HEK293 (cell line): ENCODE measurements around the gene LCN10.

Experiments
- CTCF ChIA-PET: fragments of 350-600 bp; formaldehyde crosslinking; extraction: SDS; loops from one replicate; lab custom pipeline; 2021; ENCODE audit warnings: antibody characterized with exemption; lab: Yijun Ruan, JAX
- POLR2A ChIA-PET: fragments of 300-600 bp; formaldehyde crosslinking; extraction: SDS; loops from one replicate; lab custom pipeline; 2020; ENCODE audit warnings: antibody characterized with exemption, inconsistent platforms; lab: Yijun Ruan, JAX
- H3K27ac ChIP-seq: fragments of 200-500 bp; sonication (Bioruptor generic); 2 replicates; pipeline ENCODE4 v1.5.1; 2014; ENCODE audit warnings: low read depth, low read length, control low read depth, inconsistent platforms; ENCODE audit errors: extremely low read depth
- H3K36me3 ChIP-seq, 2 experiments: fragments of 200-500 bp in 1 of 2; sonication (Bioruptor generic) in 1 of 2; 1 replicate in 1 of 2; 2 replicates in 1 of 2; pipeline ENCODE4 v1.5.1; 2014 to 2017; ENCODE audit warnings: inconsistent platforms in 2 of 2, low read length in 2 of 2; ENCODE audit not compliant: control insufficient read depth in 2 of 2, insufficient read depth in 1 of 2
- H3K4me1 ChIP-seq: fragments of 200-500 bp; sonication (Bioruptor generic); 2 replicates; pipeline ENCODE4 v1.5.1; 2014; ENCODE audit warnings: mild to moderate bottlenecking, low read length, inconsistent platforms; ENCODE audit not compliant: control insufficient read depth, insufficient read depth
- H3K4me3 ChIP-seq: 2 replicates; pipeline ENCODE4 v1.5.1; 2011; ENCODE audit warnings: low read depth, mild to moderate bottlenecking, control low read depth, low read length, moderate library complexity
- H3K9me3 ChIP-seq: fragments of 200-500 bp; sonication (Bioruptor generic); 2 replicates; pipeline ENCODE4 v1.5.1; 2014; ENCODE audit warnings: low read depth, low read length, inconsistent platforms; ENCODE audit not compliant: control insufficient read depth, insufficient read depth
- FEZF1 ChIP-seq: fragments of 450-650 bp; formaldehyde crosslinking; IDR thresholded peaks from 2 replicates; pipeline ENCODE4 v1.5.1; 2016; ENCODE audit warnings: missing biosample characterization, missing genetic modification characterization
- KLF7 ChIP-seq: fragments of 450-650 bp; formaldehyde crosslinking; IDR thresholded peaks from 2 replicates; pipeline ENCODE4 v1.5.1; 2016; ENCODE audit warnings: missing biosample characterization, missing genetic modification characterization, borderline replicate concordance
- PRDM6 ChIP-seq: fragments of 450-650 bp; formaldehyde crosslinking; IDR thresholded peaks from 2 replicates; pipeline ENCODE4 v1.5.1; 2017; ENCODE audit warnings: missing biosample characterization, missing genetic modification characterization
- REST ChIP-seq: fragments of 450-650 bp; formaldehyde crosslinking; IDR thresholded peaks from 2 replicates; pipeline ENCODE4 v1.5.1; 2016; ENCODE audit warnings: missing biosample characterization, missing genetic modification characterization
- SCRT2 ChIP-seq: fragments of 450-650 bp; formaldehyde crosslinking; IDR thresholded peaks from 2 replicates; pipeline ENCODE4 v1.5.1; 2016; ENCODE audit warnings: missing biosample characterization, missing genetic modification characterization
- SETDB1 ChIP-seq: IDR thresholded peaks from one replicate; pipeline ENCODE4 v1.6.1; 2017; ENCODE audit warnings: mild to moderate bottlenecking, low read length, moderate library complexity, mixed read lengths; ENCODE audit not compliant: insufficient read length
- ZBTB17 ChIP-seq: fragments of 450-650 bp; formaldehyde crosslinking; IDR thresholded peaks from 2 replicates; pipeline ENCODE4 v1.5.1; 2016; ENCODE audit warnings: missing biosample characterization, missing genetic modification characterization
- ZEB2 ChIP-seq: fragments of 450-650 bp; formaldehyde crosslinking; IDR thresholded peaks from 2 replicates; pipeline ENCODE4 v1.5.1; 2016; ENCODE audit warnings: missing biosample characterization, missing genetic modification characterization
- ZNF114 ChIP-seq: fragments of 450-650 bp; formaldehyde crosslinking; IDR thresholded peaks from 2 replicates; pipeline ENCODE4 v1.5.0; 2017; ENCODE audit warnings: missing biosample characterization, missing genetic modification characterization
- ZNF155 ChIP-seq: fragments of 450-650 bp; formaldehyde crosslinking; IDR thresholded peaks from 2 replicates; pipeline ENCODE4 v1.5.1; 2016; ENCODE audit warnings: missing biosample characterization, missing genetic modification characterization
- ZNF221 ChIP-seq: fragments of 450-650 bp; formaldehyde crosslinking; IDR thresholded peaks from 2 replicates; pipeline ENCODE4 v1.5.1; 2017; ENCODE audit warnings: missing biosample characterization, missing genetic modification characterization, borderline replicate concordance
- ZNF23 ChIP-seq: fragments of 450-650 bp; formaldehyde crosslinking; IDR thresholded peaks from 2 replicates; pipeline ENCODE4 v1.5.1; 2016; ENCODE audit warnings: missing biosample characterization, missing genetic modification characterization, borderline replicate concordance
- ZNF292 ChIP-seq: fragments of 450-650 bp; formaldehyde crosslinking; IDR thresholded peaks from 2 replicates; pipeline ENCODE4 v1.5.1; 2016; ENCODE audit warnings: low read depth, missing biosample characterization, missing genetic modification characterization, borderline replicate concordance
- ZNF37A ChIP-seq: fragments of 450-650 bp; IDR thresholded peaks from 2 replicates; pipeline ENCODE4 v1.5.1; 2018; ENCODE audit warnings: missing biosample characterization, missing genetic modification characterization
- ZNF398 ChIP-seq: fragments of 450-650 bp; formaldehyde crosslinking; IDR thresholded peaks from 2 replicates; pipeline ENCODE4 v1.5.1; 2017; ENCODE audit warnings: missing biosample characterization, missing genetic modification characterization
- ZNF416 ChIP-seq: fragments of 450-650 bp; formaldehyde crosslinking; IDR thresholded peaks from 2 replicates; pipeline ENCODE4 v1.5.1; 2016; ENCODE audit warnings: missing biosample characterization, missing genetic modification characterization
- ZNF596 ChIP-seq: fragments of 450-650 bp; IDR thresholded peaks from 2 replicates; pipeline ENCODE4 v1.5.0; 2018; ENCODE audit warnings: missing biosample characterization, mild to moderate bottlenecking, missing genetic modification characterization, moderate library complexity
- ZNF600 ChIP-seq: fragments of 450-650 bp; formaldehyde crosslinking; IDR thresholded peaks from 2 replicates; pipeline ENCODE4 v1.5.1; 2016; ENCODE audit warnings: missing biosample characterization, missing genetic modification characterization
- ZNF645 ChIP-seq: fragments of 450-650 bp; formaldehyde crosslinking; IDR thresholded peaks from 2 replicates; pipeline ENCODE4; 2016; ENCODE audit warnings: missing biosample characterization, missing genetic modification characterization
- ZNF664 ChIP-seq: fragments of 450-650 bp; formaldehyde crosslinking; IDR thresholded peaks from 2 replicates; pipeline ENCODE4 v1.5.1; 2016; ENCODE audit warnings: missing biosample characterization, missing genetic modification characterization
- ZNF677 ChIP-seq: fragments of 450-650 bp; IDR thresholded peaks from 2 replicates; pipeline ENCODE4 v1.5.0; 2018; ENCODE audit warnings: missing biosample characterization, mild to moderate bottlenecking, missing genetic modification characterization, moderate library complexity
- ZNF776 ChIP-seq: fragments of 450-650 bp; formaldehyde crosslinking; IDR thresholded peaks from 2 replicates; pipeline ENCODE4 v1.5.0; 2017; ENCODE audit warnings: missing biosample characterization, missing genetic modification characterization, borderline replicate concordance
- TF ChIP-seq, protein P1 (sequence below): fragments of 450-650 bp; formaldehyde crosslinking; IDR thresholded peaks from 2 replicates; pipeline ENCODE4 v1.5.1; 2016; ENCODE audit warnings: missing biosample characterization, missing genetic modification characterization
- TF ChIP-seq, protein P2 (sequence below): fragments of 450-650 bp; IDR thresholded peaks from 2 replicates; pipeline ENCODE4 v1.5.1; 2018; ENCODE audit warnings: missing biosample characterization, missing genetic modification characterization

The LCN10 gene

GRCh38 chr9:136723362-136723976, 19.3 kb downstream of the LCN10 start:
- peaks cover 0 to 67% of the 10 kb centered on the region in 2 experiments; a peak in 2 of 3 replicates for H3K36me3 ChIP-seq
- H3K27ac ChIP-seq = no peak overlapping the region
- ChIA-PET POLR2A (interaction anchor here (3.8 kb wide), 1 partner anchor 10 kb away, joined by 25 read pairs; the partner anchor contains the start of gene DIPK1B), CTCF (interaction anchor here (0.6 to 0.9 kb wide), 3 partner anchors 9 to 55 kb away, joined by 3 to 4 read pairs (median 4); no protein-coding TSS in a partner anchor)
- no peaks in the 10 kb centered on the region for H3K9me3 ChIP-seq
- no peaks in the 10 kb centered on the region; the same call in 1 of the 2 replicates for H3K4me1 ChIP-seq
- no peak overlapping the region for H3K4me3 ChIP-seq
- TF ChIP-seq PRDM6 (tag by site-specific recombination) (no peak), ZNF155 (tag by site-specific recombination) (no peak), ZNF664 (tag by site-specific recombination) (no peak), KLF7 (tag by site-specific recombination) (no peak), ZNF776 (tag by site-specific recombination) (no peak), ZNF645 (tag by site-specific recombination) (no peak), ZBTB17 (0 out of 2 replicates have a peak, but pooled peaks have one; percentile 21), ZNF37A (no peak), ZNF677 (tag by site-specific recombination) (no peak), ZNF221 (tag by site-specific recombination) (no peak), ZNF416 (tag by site-specific recombination) (no peak), SCRT2 (tag by site-specific recombination) (peak; percentile 69), SETDB1 (no peak), ZNF600 (0 out of 2 replicates have a peak, but pooled peaks have one; percentile 56), FEZF1 (tag by site-specific recombination) (no peak), ZEB2 (tag by site-specific recombination) (peak; percentile 35; the same call in 1 of the 2 replicates), ZNF596 (tag by site-specific recombination) (no peak), ZNF114 (tag by site-specific recombination) (no peak), ZNF398 (tag by site-specific recombination) (no peak), ZNF23 (tag by site-specific recombination) (no peak), ZNF292 (tag by site-specific recombination) (no peak), REST (tag by site-specific recombination) (no peak)
- TF ChIP-seq, protein P1, sequence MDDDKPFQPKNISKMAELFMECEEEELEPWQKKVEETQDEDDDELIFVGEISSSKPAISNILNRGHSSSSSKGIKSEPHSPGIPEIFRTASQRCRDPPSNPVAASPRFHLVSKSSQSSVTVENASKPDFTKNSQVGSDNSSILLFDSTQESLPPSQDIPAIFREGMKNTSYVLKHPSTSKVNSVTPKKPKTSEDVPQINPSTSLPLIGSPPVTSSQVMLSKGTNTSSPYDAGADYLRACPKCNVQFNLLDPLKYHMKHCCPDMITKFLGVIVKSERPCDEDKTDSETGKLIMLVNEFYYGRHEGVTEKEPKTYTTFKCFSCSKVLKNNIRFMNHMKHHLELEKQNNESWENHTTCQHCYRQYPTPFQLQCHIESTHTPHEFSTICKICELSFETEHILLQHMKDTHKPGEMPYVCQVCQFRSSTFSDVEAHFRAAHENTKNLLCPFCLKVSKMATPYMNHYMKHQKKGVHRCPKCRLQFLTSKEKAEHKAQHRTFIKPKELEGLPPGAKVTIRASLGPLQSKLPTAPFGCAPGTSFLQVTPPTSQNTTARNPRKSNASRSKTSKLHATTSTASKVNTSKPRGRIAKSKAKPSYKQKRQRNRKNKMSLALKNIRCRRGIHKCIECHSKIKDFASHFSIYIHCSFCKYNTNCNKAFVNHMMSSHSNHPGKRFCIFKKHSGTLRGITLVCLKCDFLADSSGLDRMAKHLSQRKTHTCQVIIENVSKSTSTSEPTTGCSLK (tag by site-specific recombination) = no peak
- TF ChIP-seq, protein P2, sequence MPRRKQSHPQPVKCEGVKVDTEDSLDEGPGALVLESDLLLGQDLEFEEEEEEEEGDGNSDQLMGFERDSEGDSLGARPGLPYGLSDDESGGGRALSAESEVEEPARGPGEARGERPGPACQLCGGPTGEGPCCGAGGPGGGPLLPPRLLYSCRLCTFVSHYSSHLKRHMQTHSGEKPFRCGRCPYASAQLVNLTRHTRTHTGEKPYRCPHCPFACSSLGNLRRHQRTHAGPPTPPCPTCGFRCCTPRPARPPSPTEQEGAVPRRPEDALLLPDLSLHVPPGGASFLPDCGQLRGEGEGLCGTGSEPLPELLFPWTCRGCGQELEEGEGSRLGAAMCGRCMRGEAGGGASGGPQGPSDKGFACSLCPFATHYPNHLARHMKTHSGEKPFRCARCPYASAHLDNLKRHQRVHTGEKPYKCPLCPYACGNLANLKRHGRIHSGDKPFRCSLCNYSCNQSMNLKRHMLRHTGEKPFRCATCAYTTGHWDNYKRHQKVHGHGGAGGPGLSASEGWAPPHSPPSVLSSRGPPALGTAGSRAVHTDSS (tag by site-specific recombination) = no peak
